ENCODE results near the gene HS3ST3B1.

The HS3ST3B1 gene

DNA sequence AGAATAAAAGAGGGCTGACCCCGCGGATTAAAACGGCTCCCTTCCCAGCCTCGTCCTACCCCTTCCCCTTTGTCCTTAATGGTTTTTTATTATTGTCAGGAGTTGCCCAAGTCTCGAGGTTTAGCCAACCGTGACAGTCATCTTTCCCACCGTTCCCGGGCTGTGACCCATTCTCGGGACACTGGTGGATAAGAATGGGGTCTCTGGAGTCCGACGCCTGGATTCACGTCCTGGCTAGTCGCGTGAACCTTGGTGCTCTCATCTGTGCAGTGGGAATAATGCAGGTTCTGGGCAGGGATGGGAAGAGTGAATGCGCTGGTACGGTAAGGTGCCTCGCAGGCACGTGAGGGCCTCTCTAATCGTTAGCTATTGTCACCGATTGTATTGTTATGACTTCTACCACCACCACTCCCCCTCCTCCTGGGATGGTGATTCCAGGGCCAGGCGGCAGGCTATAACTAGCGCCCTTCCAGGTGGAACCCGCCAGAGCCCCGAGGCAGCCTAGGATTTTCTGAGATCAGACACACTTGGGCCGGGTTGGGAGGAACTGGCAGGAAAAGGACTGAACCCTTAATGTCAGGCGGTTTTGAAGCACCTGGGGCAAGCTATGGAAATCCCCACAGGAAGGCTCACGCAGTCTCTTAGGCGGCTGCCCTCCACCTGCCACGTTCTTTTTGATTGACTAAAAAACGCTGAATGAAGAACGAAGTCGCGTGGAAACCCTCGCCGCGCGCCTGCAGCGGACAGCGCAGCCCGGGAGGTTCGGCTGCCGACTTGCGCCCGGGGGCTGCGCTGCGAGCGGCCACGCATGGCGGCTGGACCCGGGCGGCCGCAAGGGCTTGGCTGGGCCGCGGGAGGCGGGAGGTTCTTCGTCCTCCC, 2.7 kb downstream of the HS3ST3B1 start:
- no peak for DNase-seq

GRCh38 chr17:14304222-14304772, 3.4 kb downstream of the HS3ST3B1 start:
- DNase-seq: no peak

DNA sequence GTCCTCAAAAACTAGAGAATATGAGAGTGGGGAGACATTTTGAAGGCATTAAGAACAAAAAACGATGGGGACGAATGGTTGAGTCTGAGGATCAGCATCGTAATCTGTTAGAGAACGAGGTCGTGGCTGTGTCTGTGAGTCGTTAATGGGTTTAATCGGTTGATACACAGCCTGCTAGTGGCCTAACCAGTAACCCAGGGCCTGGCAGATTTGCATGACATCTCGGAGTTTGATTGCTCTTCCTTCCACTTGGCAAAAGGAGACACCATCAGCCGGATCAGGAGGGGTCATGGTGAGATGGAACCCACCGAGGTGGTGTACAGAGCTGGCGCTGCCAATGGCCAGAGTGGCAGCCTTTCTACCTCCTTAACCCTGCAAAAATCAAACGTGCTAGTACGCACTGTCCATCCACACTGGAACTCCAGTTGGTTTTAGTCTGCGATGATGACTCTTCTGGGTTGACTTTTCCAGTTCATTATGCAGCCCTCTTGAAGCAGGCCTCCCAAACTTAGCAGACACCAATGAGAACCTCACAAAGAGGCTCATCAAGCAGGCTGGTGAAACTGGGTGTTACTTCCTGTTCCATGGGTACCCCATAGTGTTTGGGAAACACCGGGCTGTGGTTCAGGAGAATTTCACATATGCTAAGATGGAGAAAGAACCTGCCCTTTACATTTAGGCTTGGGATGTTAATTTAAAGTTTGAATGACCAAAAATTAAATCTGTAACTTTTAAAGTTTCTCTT, 4.1 kb downstream of the HS3ST3B1 start:
- no peak for DNase-seq

DNA sequence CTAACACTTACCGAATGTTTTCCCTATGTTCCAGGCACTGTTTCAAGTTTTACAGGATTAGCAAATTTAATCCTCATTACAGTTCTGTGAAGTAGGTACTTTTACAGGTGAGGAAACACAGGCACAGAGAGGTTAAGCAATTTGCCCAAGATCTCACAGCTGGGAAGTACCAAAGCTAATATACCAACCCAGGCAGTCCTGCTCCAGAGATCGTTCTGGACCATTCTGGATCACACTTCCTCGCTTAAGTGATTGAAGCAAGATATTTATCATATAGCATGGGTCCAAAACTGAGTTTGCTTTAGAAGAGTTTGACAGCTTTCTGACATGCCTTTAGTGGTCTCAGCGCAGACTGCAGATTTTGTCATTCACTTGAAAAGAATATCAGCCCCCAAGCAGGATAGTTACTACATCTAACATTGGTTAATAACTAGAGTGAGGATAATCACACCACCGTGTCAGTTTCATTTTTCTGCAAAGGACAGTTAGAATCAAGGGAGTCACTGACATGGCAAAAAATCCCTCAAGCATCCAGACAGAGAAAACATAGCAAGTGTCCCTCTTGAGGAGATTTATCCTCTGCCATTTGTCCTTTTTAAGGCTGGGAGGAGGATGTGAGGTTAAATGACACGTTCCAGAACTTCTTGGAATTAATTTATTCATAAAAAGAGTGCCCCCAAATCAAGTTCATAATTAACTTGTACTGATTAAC, 5.1 kb downstream of the HS3ST3B1 start:
- no peak for DNase-seq

DNA sequence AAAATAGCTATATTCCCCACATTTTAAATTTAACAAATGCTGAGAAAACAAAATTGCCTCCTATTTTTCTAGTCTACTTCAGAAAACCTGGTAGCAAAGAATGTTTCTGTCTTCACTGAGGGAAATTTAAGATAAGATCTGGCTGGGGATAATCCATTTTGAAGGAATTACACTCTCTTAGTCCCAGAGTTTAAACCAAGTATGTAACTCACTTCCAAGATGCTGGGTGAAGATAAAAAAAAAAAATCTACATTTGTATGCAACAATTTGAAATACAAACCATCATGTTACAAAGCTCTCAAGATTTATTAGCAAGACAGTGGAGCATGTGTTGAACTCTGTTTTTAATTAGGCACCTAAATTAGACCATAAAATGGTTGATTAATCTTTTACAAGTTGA, 5.7 kb downstream of the HS3ST3B1 start:
- DNase-seq: no peak

GRCh38 chr17:14307560-14308024, 6.7 kb downstream of the HS3ST3B1 start:
- DNase-seq: no peak

DNA sequence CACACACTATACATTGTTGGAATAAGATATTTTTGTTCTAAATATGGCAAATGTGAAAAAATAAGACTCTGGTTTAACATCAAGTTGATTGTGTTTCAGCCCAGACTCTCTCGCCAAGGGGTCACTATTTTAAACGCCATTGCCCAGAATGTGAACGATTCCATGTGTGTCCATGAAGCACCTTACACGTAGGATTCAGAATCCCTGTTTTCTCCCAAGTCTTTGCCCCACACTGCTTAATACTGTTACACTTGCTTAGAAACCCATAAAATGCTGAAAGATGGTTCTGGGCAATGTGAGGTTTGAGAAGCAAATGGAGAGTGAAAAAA, 7.7 kb downstream of the HS3ST3B1 start:
- DNase-seq: no peak

- DNase-seq: no peak
These were observed 8.3 kb downstream of the HS3ST3B1 start for GRCh38 chr17:14308965-14309879.

DNA sequence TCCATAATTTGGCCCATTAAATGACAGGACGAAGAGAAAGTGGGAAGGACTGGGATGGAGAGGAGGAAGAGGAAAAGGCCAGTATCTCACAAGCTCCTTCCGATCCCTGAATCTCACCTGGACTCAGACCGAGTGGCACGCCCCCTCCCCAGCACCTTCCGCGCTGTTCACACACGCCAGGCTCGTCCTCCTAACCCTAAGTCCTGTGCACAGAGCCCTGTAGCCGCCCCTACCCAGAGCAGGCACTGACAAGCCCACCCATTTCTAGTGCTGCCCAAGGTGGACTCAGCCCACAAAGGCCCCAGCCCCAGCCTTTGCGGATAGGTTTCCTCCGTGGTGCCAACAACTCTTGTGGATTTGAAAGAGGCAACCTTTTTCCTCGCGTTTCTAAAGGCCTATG, 9.2 kb downstream of the HS3ST3B1 start:
- no peak for DNase-seq

DNA sequence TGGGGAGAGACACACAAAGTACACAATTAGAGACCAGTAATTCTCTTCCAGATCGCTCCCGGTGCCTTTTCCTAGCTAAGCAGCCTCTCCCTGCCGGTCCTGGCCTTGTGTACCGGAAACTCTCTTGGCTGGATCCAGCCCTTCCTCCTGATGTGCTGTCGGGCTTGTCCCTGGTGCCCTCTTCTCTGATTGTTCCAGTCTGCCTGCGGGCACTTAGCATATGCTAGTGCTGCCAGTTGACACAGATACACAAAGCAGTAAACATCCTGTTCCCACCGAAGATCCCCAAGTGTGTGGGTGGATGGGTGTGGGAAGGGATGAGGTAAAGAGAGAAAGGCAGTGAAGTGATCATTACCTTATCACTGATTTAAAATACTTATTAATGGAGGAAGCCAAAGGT, 9.7 kb downstream of the HS3ST3B1 start:
- DNase-seq: no peak

GRCh38 chr17:14311186-14311705, 10.4 kb downstream of the HS3ST3B1 start:
- no peak for DNase-seq

- DNase-seq: no peak
These were observed 11.1 kb downstream of the HS3ST3B1 start for GRCh38 chr17:14311981-14312380.

GRCh38 chr17:14312522-14312921, 11.6 kb downstream of the HS3ST3B1 start:
- no peak for DNase-seq

GRCh38 chr17:14316126-14316832, 15.4 kb downstream of the HS3ST3B1 start:
- DNase-seq: no peak

DNA sequence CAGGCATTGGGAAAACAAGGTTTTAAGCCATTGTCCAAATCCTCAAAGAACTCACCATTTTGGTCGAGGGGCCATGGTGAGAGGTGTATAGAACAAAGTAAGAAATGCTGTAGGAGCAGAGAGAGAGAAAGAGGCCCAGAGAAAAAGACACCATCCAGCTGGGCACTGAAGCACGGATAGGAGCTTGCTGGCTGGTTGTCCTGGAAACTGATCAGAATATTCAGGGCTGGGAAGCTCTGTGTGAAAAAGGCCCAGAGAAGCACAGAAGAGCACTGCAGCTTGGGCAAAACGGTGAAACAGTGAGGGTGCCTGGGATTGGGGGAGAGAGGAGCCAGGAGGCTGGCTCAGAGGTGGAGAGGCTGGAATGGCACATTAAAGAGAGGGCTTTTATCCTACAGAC, 16.5 kb downstream of the HS3ST3B1 start:
- no peak for DNase-seq

DNA sequence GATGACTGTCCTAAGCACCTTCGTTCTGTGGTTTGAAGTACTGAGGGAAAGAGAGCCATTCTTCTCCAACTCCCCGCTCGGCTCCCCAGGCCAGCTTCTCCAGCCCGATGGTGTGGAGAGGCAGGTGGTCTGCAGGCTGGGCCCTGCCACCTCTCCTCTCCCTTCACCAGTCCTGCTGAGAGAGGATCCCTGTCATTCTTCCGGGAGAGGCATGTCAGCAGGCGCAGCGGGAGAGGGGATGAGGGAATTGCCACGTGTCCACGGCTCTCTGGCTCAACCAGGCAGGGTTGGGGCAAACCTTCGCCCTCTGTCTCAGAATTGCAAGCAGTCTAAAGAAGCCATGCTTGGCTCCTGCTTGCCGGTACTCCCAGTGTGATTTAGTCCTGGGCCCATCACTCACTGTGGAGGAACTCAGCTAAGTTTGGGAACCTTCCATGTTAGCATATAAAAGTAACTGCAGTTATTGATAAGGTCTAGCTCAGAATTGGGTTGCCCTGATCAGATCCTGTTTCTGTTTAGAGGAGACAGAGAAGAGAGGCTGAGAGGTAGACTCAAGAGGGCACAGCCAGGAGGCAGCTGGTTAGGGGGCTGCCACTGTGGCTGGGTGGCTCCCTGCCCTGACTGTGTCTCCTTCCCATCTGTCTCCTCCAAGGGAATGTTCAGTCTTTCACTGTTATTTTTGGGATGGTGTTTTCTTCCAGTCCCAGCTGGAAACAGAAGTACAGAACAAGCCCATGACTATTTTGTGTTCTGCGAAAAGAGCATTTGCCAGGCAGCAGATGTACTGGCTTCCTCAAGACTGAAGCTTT, 17.4 kb downstream of the HS3ST3B1 start:
- no peak for DNase-seq

- DNase-seq: no peak
These were observed 18.0 kb downstream of the HS3ST3B1 start for GRCh38 chr17:14318918-14319205.

GRCh38 chr17:14320098-14320497, 19.2 kb downstream of the HS3ST3B1 start:
- no peak for DNase-seq

DNA sequence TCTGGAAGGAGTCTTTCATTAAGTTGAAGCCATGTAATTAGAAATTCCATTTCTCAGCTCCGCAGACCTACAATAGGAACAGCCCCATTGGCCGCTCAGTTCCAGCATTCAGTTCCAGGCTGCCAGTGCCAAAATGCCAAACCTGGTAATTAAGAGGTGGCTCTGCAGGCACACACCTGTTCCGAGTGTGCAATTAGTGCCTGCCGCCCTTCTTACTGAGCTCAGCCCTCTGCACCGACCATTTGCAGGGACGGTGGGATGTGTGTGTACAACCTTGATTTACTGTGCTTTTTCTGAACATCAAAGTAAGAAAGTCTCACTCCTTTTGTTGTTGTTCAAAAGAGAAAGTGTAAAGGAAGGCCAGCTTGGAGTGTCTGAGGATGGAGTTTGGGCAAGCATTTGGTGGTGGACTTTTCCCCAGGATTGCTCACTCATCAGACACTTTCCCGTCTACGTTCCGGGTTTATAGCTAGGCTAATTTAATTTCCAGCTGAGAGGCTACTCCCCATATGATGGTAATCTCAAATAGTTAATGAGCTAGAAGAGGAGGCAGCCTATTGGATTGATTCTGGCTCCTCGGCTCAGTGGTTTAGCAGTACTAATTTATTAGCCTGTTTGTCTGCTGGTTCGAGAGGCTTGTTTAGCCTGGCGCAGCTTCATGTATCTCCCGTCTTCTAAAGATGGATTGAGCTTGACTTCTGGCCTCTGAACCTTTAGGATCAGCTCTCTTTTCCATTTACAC, 20.0 kb downstream of the HS3ST3B1 start:
- DNase-seq: no peak

DNA sequence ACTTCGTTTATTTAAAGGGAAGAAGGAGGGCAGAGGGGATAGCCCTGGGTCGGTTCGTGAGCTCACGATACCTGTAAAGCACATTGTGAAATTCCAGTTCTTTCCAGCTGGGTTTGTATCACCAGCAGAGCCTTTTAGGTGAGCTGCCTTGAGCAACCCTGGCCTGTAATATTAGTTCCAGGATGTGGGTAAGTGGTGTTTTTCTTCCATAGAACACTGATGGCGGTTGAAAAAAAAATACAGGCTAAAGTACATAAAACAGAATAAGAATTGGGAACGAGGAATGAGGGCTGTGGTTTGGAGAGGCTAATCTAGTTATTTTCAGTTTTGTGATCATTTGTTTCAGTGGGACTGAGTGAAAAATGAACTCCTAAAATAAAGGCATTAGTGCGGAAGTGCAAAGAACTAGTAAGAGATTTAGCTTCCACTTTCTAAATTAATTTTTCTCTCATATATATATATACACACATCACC, 20.6 kb downstream of the HS3ST3B1 start:
- DNase-seq: no peak

Measured in SIG-M5 (cell line).